Breast epithelium (tissue), 4 donors: Measurements from ENCODE around the gene SLC16A8. TPM values are rescaled to one million over a fixed set of nuclear protein-coding genes. Genes with fewer than 3 reads are reported as not detected.
"Not testable (repeated sequence)": the region's sequence is repeated elsewhere in the genome, so short reads cannot be mapped to it uniquely, and the experiment has no call there.

Experiments used
- DNase-seq, 2 donors: peaks; one replicate each; pipeline ENCODE4 v3.0.0-alpha.2; 2019; ENCODE audit warnings: low spot score in 2 of 2
- H3K27ac ChIP-seq, 2 donors: fragments of 200-600 bp; sonication (generic) in 1 of 2; one replicate each; pipeline ENCODE4 v1.5.1; 2016 to 2019; ENCODE audit warnings: mild to moderate bottlenecking in 1 of 2
- H3K27me3 ChIP-seq, 2 donors: fragments of 200-600 bp; sonication (generic) in 1 of 2; one replicate each; pipeline versions ENCODE4 v1.5.1 to v1.6.0; 2017 to 2019; ENCODE audit warnings: control low read depth in 1 of 2, mild to moderate bottlenecking in 1 of 2
- H3K36me3 ChIP-seq: fragments of 200-600 bp; one replicate; pipeline ENCODE4 v1.5.1; 2019
- H3K4me1 ChIP-seq, 2 donors: fragments of 200-600 bp; sonication (generic); one replicate each; pipeline ENCODE4 v1.5.1; 2016 to 2019; ENCODE audit warnings: control low read depth in 1 of 2
- H3K4me3 ChIP-seq, 3 donors: fragments of 200-600 bp; sonication (generic); 1 replicate in 2 of 3; 2 replicates in 1 of 3; pipeline ENCODE4 v1.5.1; 2016 to 2019; ENCODE audit warnings: mild to moderate bottlenecking in 3 of 3, moderate library complexity in 2 of 3
- H3K9me3 ChIP-seq, 2 donors: fragments of 200-600 bp; sonication (generic) in 1 of 2; one replicate each; pipeline ENCODE4 v1.5.1; 2016 to 2019; ENCODE audit warnings: control low read depth in 1 of 2
- POLR2A ChIP-seq: fragments of 450-650 bp; IDR thresholded peaks from one replicate; pipeline ENCODE4 v1.6.1; 2016; ENCODE audit warnings: antibody characterized with exemption, mild to moderate bottlenecking, moderate library complexity
- POLR2AphosphoS5 ChIP-seq, 3 donors: sonication (generic); formaldehyde crosslinking; IDR thresholded peaks; one replicate each; pipeline ENCODE4 v1.6.1; 2017; ENCODE audit warnings: antibody characterized with exemption in 3 of 3
- intact Hi-C: fragments of 100-400 bp; cut with DNase I; formaldehyde crosslinking; loops from one replicate; pipeline ENCODE4 v1.15.1; 2023; ENCODE audit warnings: low total_unique reads
- total RNA-seq, 3 donors: library from RNA; depleted of rRNA; stranded (reverse); fragments of >200 nt; gene quantifications; one replicate each; pipeline ENCODE4 v1.1.0, GENCODE V29; 2016
- TF ChIP-seq, protein P1 (sequence below), 3 donors: fragments of 450-650 bp; IDR thresholded peaks; one replicate each; pipeline ENCODE4 v1.5.1; 2016 to 2017; ENCODE audit warnings: antibody characterized with exemption in 3 of 3, mild to moderate bottlenecking in 3 of 3, moderate library complexity in 3 of 3

SLC16A8 gene
- total RNA-seq, 3 donors from 2014 or later, result 0.33 to 1.3 TPM; not detected in 1

DNA sequence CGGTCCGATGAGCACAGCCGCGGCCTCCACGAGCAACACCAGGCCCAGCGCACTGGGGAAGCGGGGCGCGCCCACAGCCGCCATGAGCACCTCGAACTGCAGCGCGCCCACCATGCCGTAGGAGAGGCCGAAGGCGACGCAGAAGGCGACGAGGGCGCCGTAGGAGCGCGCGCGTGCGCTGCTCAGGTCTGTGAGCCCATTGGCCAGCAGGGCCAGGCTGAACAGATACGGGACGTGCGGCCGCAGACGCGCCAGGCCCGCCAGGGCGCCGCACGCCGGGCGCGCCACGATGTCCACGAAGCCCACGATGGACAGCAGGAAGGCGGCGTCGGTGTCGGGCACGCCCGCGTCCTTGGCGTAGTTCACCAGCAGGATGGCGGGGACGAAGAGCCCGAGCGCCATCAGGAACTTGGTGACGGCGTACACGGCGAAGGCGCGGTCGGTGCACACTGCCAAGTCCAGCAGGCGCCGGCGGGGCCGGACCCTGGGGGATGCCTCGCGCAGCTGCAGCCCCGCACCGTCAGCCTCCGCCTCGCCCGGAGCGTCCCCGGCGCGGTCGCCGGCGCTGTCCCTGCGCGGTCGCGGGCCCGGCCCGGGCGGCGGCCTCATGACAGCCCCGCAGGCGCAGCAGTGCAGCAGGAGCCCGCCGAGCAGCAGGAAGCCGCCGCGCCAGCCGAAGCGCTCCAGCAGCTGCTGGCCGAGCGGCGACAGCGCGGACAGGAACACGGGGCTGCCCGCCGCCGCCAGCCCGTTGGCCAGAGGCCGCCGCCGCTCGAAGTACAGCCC lies 2.9 kb downstream of the SLC16A8 start:
- DNase-seq, result no peak
- TF ChIP-seq, protein P1, sequence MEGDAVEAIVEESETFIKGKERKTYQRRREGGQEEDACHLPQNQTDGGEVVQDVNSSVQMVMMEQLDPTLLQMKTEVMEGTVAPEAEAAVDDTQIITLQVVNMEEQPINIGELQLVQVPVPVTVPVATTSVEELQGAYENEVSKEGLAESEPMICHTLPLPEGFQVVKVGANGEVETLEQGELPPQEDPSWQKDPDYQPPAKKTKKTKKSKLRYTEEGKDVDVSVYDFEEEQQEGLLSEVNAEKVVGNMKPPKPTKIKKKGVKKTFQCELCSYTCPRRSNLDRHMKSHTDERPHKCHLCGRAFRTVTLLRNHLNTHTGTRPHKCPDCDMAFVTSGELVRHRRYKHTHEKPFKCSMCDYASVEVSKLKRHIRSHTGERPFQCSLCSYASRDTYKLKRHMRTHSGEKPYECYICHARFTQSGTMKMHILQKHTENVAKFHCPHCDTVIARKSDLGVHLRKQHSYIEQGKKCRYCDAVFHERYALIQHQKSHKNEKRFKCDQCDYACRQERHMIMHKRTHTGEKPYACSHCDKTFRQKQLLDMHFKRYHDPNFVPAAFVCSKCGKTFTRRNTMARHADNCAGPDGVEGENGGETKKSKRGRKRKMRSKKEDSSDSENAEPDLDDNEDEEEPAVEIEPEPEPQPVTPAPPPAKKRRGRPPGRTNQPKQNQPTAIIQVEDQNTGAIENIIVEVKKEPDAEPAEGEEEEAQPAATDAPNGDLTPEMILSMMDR (IDR thresholded peaks at IDR 0.05), result no peak
- TF ChIP-seq POLR2AphosphoS5 (IDR thresholded peaks at IDR 0.05) (no peak), POLR2A (no peak)
- H3K36me3 ChIP-seq, result no peaks in the 10 kb centered on the region
- H3K9me3 ChIP-seq, result no peaks in the 10 kb centered on the region
- H3K4me1 ChIP-seq, result peaks cover 4 to 14% of the 10 kb centered on the region in 2 donors
- H3K27me3 ChIP-seq, result peaks cover 3 to 13% of the 10 kb centered on the region in 2 donors
- H3K27ac ChIP-seq, result no peak overlapping the region
- H3K4me3 ChIP-seq, result peak overlapping the region; percentile 37 to 76 (median 51)
- intact Hi-C loops, result no loop called here

DNA sequence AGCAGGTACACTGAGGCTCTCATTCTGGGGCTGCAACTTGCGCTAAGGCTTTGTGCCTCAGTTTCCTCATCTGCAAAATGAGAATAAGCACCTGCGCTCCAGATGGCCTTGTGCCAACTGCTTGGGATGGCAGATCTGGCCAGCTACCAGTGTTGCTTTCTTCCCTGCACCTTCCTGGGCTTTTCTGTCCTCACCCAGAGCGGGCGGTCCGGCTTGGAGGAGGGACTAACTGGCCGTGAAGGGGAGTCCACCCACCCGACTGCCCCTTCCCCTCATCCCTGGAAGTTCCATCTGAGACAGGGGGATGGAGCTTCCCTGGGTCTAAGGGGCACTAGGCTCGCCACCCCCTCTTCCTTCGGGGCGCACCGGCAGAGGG lies 3.5 kb downstream of the SLC16A8 start:
- Histone ChIP-seq H3K4me1 (peaks cover 4 to 14% of the 10 kb centered on the region in 2 donors), H3K4me3 (peak overlapping the region in 2 of 3 donors; percentile 51 to 76), H3K9me3 (no peaks in the 10 kb centered on the region), H3K27ac (no peak overlapping the region), H3K27me3 (peaks cover 3 to 13% of the 10 kb centered on the region in 2 donors), H3K36me3 (no peaks in the 10 kb centered on the region)
- no peak for TF ChIP-seq POLR2A
- TF ChIP-seq, protein P1 (IDR thresholded peaks at IDR 0.05), result no peak
- no peak for TF ChIP-seq POLR2AphosphoS5 (IDR thresholded peaks at IDR 0.05)
- DNase-seq, result no peak
- intact Hi-C loops, result no loop called here

DNA sequence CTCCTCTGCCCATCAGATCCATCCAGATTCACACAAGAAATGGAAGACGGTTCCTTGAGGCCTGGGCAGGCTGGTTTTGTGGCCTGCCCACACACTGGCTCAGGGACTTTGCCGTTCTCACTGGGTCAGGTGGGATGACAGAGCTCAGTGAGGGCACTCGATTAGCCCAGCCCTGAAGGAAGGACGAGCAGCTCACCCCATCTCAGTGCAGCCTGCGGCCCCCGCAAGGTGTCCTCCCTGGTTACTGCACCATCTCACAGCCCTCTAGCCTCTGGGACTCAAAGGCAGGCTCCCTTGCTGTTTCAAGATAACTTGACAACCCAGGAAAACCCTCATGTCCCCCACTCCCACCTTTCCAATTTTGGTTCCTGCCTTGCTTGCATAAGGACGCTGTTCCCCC lies 4.2 kb downstream of the SLC16A8 start:
- H3K9me3 ChIP-seq, result no peaks in the 10 kb centered on the region
- peaks cover 4 to 14% of the 10 kb centered on the region in 2 donors for H3K4me1 ChIP-seq
- no peak overlapping the region for H3K4me3 ChIP-seq
- intact Hi-C loops, result no loop called here
- H3K27ac ChIP-seq, result no peak overlapping the region
- no peak for TF ChIP-seq POLR2A
- TF ChIP-seq POLR2AphosphoS5 (IDR thresholded peaks at IDR 0.05), result no peak
- TF ChIP-seq, protein P1 (IDR thresholded peaks at IDR 0.05), result no peak
- no peaks in the 10 kb centered on the region for H3K36me3 ChIP-seq
- peaks cover 3 to 13% of the 10 kb centered on the region in 2 donors for H3K27me3 ChIP-seq
- no peak for DNase-seq

DNA sequence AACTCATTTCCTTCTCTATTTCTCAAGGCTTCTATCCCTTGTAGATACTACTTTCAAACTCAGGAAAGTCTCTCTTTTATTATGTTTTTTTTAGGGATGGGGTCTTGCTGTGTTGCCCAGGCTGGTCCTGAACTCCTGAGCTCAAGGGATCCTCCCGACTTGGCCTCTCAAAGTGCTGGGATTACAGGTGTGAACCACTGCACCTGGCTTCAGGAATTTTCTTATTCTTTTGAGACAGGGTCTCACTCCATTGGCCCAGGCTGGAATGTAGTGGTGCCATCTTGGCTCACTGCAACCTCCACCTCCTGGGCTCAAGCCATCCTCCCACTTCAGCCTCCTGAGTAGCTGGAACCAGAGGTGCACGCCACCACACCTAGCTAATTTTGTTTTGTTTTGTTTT lies 4.8 kb downstream of the SLC16A8 start:
- H3K36me3 ChIP-seq, intact Hi-C loops, DNase-seq, H3K27ac ChIP-seq, H3K4me3 ChIP-seq, H3K9me3 ChIP-seq: not testable (repeated sequence)
- Histone ChIP-seq H3K27me3 (peaks cover 3 to 13% of the 10 kb centered on the region in 2 donors), H3K4me1 (peaks cover 4 to 14% of the 10 kb centered on the region in 2 donors)

DNA sequence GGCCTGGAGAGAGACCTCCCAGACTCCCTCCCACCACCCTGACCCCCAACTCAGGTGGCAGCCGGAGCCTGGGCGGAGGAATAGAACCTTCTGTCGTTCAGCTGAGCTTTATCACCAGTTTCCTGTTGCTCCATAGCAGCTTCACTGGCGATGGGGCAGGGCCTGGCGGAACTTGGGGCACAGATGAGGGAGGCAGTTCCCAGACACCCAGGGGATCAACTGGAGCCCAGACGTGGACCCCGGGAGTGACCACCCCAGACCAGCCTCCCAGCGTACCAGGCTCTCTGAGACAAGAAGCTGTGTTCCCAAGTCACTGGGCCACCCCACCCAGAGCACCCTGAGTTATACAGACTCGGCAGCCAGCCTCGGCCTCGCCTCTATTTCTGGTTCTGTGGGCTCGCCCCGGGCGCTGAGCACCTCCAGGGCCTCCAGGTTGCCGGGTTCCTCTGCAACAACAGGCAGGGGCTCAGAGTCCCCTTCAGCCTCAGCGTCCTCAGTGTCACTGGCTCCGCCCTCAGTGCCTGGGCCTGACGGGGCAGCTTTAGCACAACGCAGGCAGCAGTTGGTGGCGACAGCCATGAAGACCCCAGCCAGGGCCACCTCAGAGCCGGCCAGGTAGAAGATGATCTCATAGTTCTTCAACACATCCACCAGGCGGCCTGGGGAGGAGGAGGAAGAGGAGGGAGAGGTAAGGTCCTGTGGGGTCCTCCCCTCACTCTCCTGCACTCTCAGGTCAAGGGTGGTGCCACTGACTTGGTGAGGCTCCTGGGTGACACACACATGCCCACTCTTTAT lies 5.7 kb downstream of the SLC16A8 start:
- Histone ChIP-seq H3K27me3 (peaks cover 3 to 13% of the 10 kb centered on the region in 2 donors), H3K4me1 (peaks cover 4 to 14% of the 10 kb centered on the region in 2 donors), H3K4me3 (no peak overlapping the region), H3K36me3 (peaks cover 5% of the 10 kb centered on the region), H3K27ac (no peak overlapping the region), H3K9me3 (no peaks in the 10 kb centered on the region)
- no peak for TF ChIP-seq POLR2AphosphoS5 (IDR thresholded peaks at IDR 0.05)
- TF ChIP-seq, protein P1 (IDR thresholded peaks at IDR 0.05), result no peak
- no peak for TF ChIP-seq POLR2A
- DNase-seq, result no peak
- intact Hi-C loops, result no loop called here
